Subcutaneous abdominal adipose tissue (tissue), 5 donors: Measurements from ENCODE around the gene PAM.

Source experiments
- H3K27ac ChIP-seq: one replicate; pipeline ENCODE4 v1.7.0; 2013; ENCODE audit warnings: low read depth, mild to moderate bottlenecking, inconsistent platforms, low read length, moderate library complexity
- H3K27me3 ChIP-seq, 5 donors: one replicate each; pipeline ENCODE4 v1.7.0; 2013; ENCODE audit warnings: low read length in 5 of 5, inconsistent platforms in 1 of 5; ENCODE audit not compliant: control insufficient read depth in 5 of 5, insufficient read depth in 4 of 5
- H3K36me3 ChIP-seq, 5 donors: one replicate each; pipeline ENCODE4 v1.7.0; 2013; ENCODE audit warnings: low read length in 5 of 5; ENCODE audit not compliant: control insufficient read depth in 5 of 5, insufficient read depth in 5 of 5
- H3K4me1 ChIP-seq, 5 donors: one replicate each; pipeline ENCODE4 v1.7.0; 2013; ENCODE audit warnings: low read length in 5 of 5, mild to moderate bottlenecking in 3 of 5, moderate library complexity in 1 of 5; ENCODE audit not compliant: control insufficient read depth in 5 of 5, insufficient read depth in 5 of 5
- H3K4me3 ChIP-seq, 5 donors: one replicate each; pipeline ENCODE4 v1.7.0; 2013; ENCODE audit warnings: low read length in 5 of 5, low read depth in 1 of 5
- H3K9ac ChIP-seq, 5 donors: one replicate each; pipeline ENCODE4 v1.7.0; 2013; ENCODE audit warnings: low read length in 5 of 5, mild to moderate bottlenecking in 4 of 5, moderate library complexity in 3 of 5
- H3K9me3 ChIP-seq, 5 donors: one replicate each; pipeline ENCODE4 v1.7.0; 2013; ENCODE audit warnings: low read length in 5 of 5; ENCODE audit not compliant: control insufficient read depth in 5 of 5
- donor health status: healthy.
- donor health status: healthy.
- donor health status: healthy.
- donor health status: healthy.
- donor health status: healthy.

The PAM gene

GRCh38 chr5:102845041-102845440 is 89.9 kb downstream of the PAM start:
- no peak overlapping the region for H3K27ac ChIP-seq
- no peaks in the 10 kb centered on the region for H3K4me1 ChIP-seq
- no peaks in the 10 kb centered on the region for H3K9me3 ChIP-seq
- no peak overlapping the region for H3K9ac ChIP-seq
- H3K36me3 ChIP-seq = peaks cover 0 to 5% (median 0%) of the 10 kb centered on the region in 5 donors
- no peak overlapping the region for H3K4me3 ChIP-seq
- H3K27me3 ChIP-seq = no peaks in the 10 kb centered on the region

GRCh38 chr5:102850503-102850902 is 95.4 kb downstream of the PAM start:
- Histone ChIP-seq H3K27ac (no peak overlapping the region), H3K9ac (no peak overlapping the region), H3K36me3 (peaks cover 0 to 5% (median 0%) of the 10 kb centered on the region in 5 donors), H3K27me3 (no peaks in the 10 kb centered on the region), H3K9me3 (no peaks in the 10 kb centered on the region), H3K4me1 (no peaks in the 10 kb centered on the region), H3K4me3 (no peak overlapping the region)

- peaks cover 0 to 12% (median 4%) of the 10 kb centered on the region in 5 donors for H3K4me1 ChIP-seq
- H3K27me3 ChIP-seq = no peaks in the 10 kb centered on the region
- no peak overlapping the region for H3K4me3 ChIP-seq
- no peak overlapping the region for H3K9ac ChIP-seq
- H3K9me3 ChIP-seq = no peaks in the 10 kb centered on the region
- no peak overlapping the region for H3K27ac ChIP-seq
- no peaks in the 10 kb centered on the region for H3K36me3 ChIP-seq
Observed at GRCh38 chr5:102853680-102854079, 98.6 kb downstream of the PAM start.

- no peaks in the 10 kb centered on the region for H3K9me3 ChIP-seq
- H3K27me3 ChIP-seq = no peaks in the 10 kb centered on the region
- no peaks in the 10 kb centered on the region for H3K36me3 ChIP-seq
- no peak overlapping the region for H3K9ac ChIP-seq
- peaks cover 0 to 12% (median 4%) of the 10 kb centered on the region in 5 donors for H3K4me1 ChIP-seq
- no peak overlapping the region for H3K4me3 ChIP-seq
- peak overlapping the region; percentile 45 for H3K27ac ChIP-seq
Observed at GRCh38 chr5:102855681-102856388, 100.7 kb downstream of the PAM start.

GRCh38 chr5:102856389-102856777 is 101.3 kb downstream of the PAM start:
- H3K27ac ChIP-seq = peak overlapping the region; percentile 45
- H3K4me3 ChIP-seq = no peak overlapping the region
- H3K9me3 ChIP-seq = no peaks in the 10 kb centered on the region
- no peaks in the 10 kb centered on the region for H3K27me3 ChIP-seq
- H3K9ac ChIP-seq = no peak overlapping the region
- peaks cover 0 to 12% (median 4%) of the 10 kb centered on the region in 5 donors for H3K4me1 ChIP-seq
- no peaks in the 10 kb centered on the region for H3K36me3 ChIP-seq

GRCh38 chr5:102857076-102857818 is 102.1 kb downstream of the PAM start:
- Histone ChIP-seq H3K36me3 (no peaks in the 10 kb centered on the region), H3K9me3 (no peaks in the 10 kb centered on the region), H3K9ac (no peak overlapping the region), H3K4me3 (no peak overlapping the region), H3K27ac (peak overlapping the region; percentile 45), H3K4me1 (peaks cover 0 to 12% (median 5%) of the 10 kb centered on the region in 5 donors), H3K27me3 (no peaks in the 10 kb centered on the region)

GRCh38 chr5:102858221-102858620 is 103.1 kb downstream of the PAM start:
- Histone ChIP-seq H3K27ac (no peak overlapping the region), H3K9me3 (no peaks in the 10 kb centered on the region), H3K4me3 (no peak overlapping the region), H3K36me3 (no peaks in the 10 kb centered on the region), H3K9ac (no peak overlapping the region), H3K27me3 (no peaks in the 10 kb centered on the region), H3K4me1 (peaks cover 0 to 12% (median 8%) of the 10 kb centered on the region in 5 donors)

- Histone ChIP-seq H3K9ac (no peak overlapping the region), H3K4me3 (no peak overlapping the region), H3K36me3 (no peaks in the 10 kb centered on the region), H3K9me3 (no peaks in the 10 kb centered on the region), H3K27me3 (no peaks in the 10 kb centered on the region), H3K4me1 (peaks cover 0 to 12% (median 8%) of the 10 kb centered on the region in 5 donors), H3K27ac (no peak overlapping the region)
Observed at GRCh38 chr5:102858808-102859207, 103.7 kb downstream of the PAM start.

GRCh38 chr5:102860035-102860434 is 104.9 kb downstream of the PAM start:
- Histone ChIP-seq H3K27me3 (no peaks in the 10 kb centered on the region), H3K36me3 (no peaks in the 10 kb centered on the region), H3K4me1 (peaks cover 0 to 22% (median 11%) of the 10 kb centered on the region in 5 donors), H3K9me3 (no peaks in the 10 kb centered on the region), H3K9ac (no peak overlapping the region), H3K27ac (no peak overlapping the region), H3K4me3 (no peak overlapping the region)

- no peaks in the 10 kb centered on the region for H3K36me3 ChIP-seq
- H3K9ac ChIP-seq = no peak overlapping the region
- no peak overlapping the region for H3K4me3 ChIP-seq
- no peaks in the 10 kb centered on the region for H3K9me3 ChIP-seq
- no peaks in the 10 kb centered on the region for H3K27me3 ChIP-seq
- H3K27ac ChIP-seq = no peak overlapping the region
- peaks cover 0 to 24% (median 17%) of the 10 kb centered on the region in 5 donors for H3K4me1 ChIP-seq
Observed at GRCh38 chr5:102863058-102863457, 108.0 kb downstream of the PAM start.
